HG03521 (cell line): ENCODE results near the gene IL20.
"Not testable (repeated sequence)": the region's sequence is repeated elsewhere in the genome, so short reads cannot be mapped to it uniquely, and the experiment has no call there.

Experiments used
- ATAC-seq: cut with Tn5 transposase; IDR thresholded peaks from one replicate; pipeline ENCODE4 v1.9.1; 2021; ENCODE audit warnings: mild to moderate bottlenecking, moderate library complexity; ENCODE audit not compliant: unreplicated experiment

IL20 gene

DNA sequence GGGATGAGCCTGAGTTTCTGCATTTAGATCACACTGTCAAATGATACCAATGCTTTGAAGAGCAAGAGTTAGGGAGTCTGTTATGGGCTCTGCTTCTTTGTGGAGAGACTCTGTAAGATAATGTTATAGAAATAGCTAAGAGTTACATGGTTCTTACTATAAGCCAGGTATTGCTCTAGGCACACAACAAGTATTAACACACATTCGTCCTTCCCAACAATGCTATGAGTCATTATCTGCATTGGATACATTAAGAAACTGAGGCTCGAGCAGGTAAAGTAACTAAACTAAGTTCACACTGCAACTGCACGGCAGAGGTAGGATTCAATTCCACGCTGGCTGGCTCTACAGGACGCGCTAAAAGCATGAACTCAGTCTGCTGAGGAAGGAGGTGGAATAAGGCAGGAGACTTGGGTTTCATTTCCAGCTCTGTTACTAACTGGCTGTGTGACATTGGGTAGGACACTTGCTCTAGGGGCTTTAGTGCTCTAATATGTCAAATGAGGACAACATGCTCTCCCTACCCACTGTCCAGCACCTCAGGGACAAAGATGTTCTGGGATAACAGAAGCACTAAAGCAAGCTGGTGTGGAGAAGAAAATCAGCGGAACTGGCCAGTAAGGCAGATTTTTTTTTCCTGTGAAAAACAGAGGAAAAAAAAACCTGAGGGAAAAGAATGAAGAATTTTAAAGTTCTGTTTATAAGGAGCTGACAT, 23.7 kb upstream of the IL20 start:
- no peak for ATAC-seq

- ATAC-seq, result no peak
Observed at GRCh38 chr1:206842854-206843253, 22.6 kb upstream of the IL20 start.

DNA sequence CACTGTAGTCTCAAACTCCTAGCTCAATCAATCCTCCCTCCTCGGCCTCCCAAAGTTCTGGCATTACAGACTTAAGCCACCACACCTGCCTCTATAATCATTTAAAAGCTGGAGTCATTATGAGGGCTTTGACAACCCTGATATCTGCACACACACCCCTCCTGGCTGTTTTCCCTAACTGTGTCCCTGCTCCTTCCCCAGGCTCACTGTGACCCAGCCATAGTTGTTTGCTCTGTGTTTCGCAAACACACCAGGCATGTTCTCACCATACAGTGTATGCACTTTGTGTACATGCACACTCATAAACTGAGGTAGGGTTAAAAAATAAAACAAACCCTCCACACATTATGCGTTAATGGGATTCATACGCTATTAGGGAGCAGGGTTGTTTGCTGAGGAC, 21.8 kb upstream of the IL20 start:
- no peak for ATAC-seq

- ATAC-seq, result no peak
Observed at GRCh38 chr1:206846487-206846886, 18.9 kb upstream of the IL20 start.

DNA sequence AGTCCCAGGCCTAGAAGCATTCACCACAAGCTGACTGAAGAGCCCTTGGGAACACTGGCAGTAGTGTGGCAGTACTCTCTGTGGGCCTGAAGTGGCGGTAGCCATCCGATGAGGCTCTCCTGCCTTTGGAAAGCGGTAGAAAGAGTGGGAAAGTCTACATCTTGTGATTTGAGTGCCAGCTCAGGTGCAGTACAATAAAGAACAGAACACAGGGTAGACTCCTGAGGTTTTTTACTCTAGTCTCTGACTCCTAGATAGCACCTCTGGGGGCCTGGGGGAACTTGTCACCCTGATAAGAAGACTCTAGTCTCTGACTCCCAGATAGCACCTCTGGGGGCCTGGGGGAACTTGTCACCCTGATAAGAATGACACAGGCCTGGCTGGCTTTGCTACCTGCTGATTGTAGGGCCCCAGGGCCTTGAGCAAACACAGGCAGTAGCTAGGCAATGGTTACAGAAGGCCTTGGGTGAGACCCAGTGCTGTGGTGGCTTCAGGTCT, 18.0 kb upstream of the IL20 start:
- ATAC-seq, result no peak

DNA sequence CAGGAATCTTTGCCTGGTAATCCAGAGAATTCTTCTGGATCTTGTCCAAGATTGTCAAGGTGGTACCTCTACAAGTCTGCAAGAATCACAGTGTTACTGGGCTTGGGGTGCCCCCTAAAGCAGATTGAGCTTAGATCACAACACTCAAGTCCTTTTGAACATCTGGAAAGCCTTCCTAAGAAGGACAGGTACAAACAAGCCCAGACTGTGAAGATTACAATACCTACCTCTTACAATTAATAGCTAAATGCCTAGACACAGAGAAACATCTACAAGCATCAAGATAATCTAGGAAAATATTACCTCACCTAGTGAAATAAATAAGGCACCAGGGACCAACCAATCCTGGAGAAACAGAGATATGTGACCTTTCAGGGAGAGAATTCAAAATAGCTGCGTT, 17.5 kb upstream of the IL20 start:
- no peak for ATAC-seq

DNA sequence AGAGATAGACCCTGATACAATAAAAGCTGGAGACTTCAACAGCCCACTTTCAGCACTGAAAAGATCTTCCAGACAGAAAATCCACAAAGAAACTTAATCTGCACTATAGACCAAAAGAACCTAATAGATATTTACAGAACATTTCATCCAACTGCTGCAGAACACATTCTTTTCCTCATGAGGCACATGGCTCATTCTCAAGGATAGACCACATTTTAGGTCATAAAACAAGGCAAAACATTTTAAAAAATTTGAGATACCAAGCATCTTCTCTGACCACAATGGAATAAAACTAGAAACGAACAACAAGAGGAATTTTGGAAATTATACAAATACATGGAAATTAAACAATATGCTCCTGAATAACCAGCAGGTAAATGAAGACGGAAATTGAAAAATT, 15.0 kb upstream of the IL20 start:
- ATAC-seq, result no peak

DNA sequence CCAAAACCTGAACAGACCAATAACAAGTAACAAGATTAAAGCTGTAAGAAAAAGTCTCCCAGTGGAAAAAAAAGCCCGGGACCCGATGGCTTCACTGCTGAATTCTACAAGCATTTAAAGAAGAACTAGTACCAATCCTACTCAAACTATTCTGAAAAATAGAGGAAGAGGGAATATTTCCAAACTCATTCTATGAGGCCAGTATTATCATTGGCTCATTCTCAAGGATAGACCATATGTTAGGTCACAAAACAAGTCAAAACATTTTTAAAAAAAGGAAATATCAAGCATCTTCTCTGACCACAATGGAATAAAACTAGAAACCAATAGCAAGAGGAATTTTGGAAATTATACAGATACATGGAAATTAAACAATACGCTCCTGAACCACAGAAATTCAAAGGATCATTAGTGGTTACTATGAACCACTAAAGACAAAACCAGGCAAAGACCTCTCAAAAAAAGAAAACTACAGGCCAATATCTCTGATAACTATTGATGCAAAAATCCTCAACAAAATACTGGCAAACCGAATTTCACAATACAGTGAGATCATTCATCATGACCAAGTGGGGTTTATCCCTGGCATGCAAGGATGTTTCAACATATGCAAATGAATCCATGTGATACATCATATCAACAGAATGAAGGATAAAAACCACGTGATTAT, 13.9 kb upstream of the IL20 start:
- ATAC-seq, result no peak

DNA sequence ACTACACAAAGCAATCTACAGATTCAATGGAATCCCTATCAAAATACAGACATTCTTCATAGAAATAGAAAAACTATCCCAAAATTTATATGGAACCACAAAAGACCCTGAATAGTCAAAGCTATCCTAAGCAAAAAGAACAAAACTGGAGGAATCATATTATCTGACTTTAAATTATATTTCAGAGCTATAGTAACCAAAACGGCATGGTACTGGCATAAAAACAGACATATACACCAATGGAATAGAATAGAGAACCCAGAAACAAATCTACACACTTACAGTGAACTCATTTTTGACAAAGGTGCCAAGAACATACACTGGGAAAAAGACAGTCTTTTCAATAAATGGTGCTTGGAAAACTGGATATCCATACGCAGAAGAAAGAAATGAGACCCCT, 12.8 kb upstream of the IL20 start:
- ATAC-seq, result not testable (repeated sequence)

GRCh38 chr1:206853696-206854095, 11.7 kb upstream of the IL20 start:
- ATAC-seq, result not testable (repeated sequence)

GRCh38 chr1:206854401-206855129, 10.9 kb upstream of the IL20 start:
- no peak for ATAC-seq

DNA sequence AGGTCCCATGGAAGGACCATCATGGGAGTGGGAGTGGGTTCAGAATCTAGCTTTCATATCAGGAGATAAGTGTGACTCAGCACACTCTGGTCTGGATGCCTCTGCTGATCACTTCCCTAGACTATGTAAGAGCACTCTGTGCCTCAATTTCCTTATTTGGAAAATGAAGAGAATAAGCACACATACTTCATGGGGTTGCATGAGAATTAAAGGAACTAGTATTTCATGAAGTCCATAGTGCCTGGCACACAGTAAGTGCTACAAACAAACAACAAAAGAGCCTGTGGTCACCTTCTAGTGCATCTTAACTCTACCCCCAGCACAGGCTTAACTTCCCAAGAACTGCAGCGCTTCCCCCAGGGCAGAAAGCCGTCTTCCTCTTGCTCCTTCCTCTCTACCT, 9.6 kb upstream of the IL20 start:
- ATAC-seq, result no peak

- ATAC-seq, result no peak
Observed at GRCh38 chr1:206856674-206857464, 8.6 kb upstream of the IL20 start.

DNA sequence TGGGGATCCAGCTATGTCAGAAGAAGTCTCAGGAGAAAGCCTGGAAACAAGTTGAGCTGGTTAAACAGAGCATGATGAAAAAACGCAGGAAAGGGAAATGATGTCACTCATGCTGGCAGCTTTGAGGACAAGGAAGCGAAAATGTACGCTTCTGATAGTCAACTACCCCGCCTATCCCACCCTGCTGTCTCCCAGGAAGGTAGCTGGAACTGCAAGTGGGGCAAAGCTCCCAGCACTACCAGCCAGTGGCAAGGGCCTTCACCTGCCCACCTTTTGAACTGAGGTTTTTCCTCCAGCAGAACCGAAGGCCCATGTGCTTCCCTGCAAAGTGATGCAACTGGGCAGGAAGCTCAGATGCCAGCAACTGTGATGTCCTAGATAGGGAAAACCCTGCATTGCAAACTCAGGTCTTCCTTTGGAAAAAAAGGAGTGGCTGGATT, 6.3 kb upstream of the IL20 start:
- ATAC-seq, result no peak

- ATAC-seq, result no peak
Observed at GRCh38 chr1:206860165-206860564, 5.3 kb upstream of the IL20 start.

- ATAC-seq, result no peak
Observed at GRCh38 chr1:206863266-206863665, 2.2 kb upstream of the IL20 start.

GRCh38 chr1:206866062-206866461, 639 bp downstream of the IL20 start:
- no peak for ATAC-seq

GRCh38 chr1:206867239-206867638, 1.8 kb downstream of the IL20 start:
- ATAC-seq, result no peak

- no peak for ATAC-seq
Observed at GRCh38 chr1:206867716-206868115, 2.3 kb downstream of the IL20 start.

- ATAC-seq, result no peak
Observed at GRCh38 chr1:206868264-206868663, 2.8 kb downstream of the IL20 start.

GRCh38 chr1:206872139-206872538, 6.7 kb downstream of the IL20 start:
- ATAC-seq, result no peak
